Measurements from ENCODE around the gene CTDP1. TPM values are rescaled to one million over a fixed set of nuclear protein-coding genes. Genes with fewer than 3 reads are reported as not detected.

CTDP1 gene
- total RNA-seq, 1 experiment from 2014 or later: 33.7 TPM

DNA sequence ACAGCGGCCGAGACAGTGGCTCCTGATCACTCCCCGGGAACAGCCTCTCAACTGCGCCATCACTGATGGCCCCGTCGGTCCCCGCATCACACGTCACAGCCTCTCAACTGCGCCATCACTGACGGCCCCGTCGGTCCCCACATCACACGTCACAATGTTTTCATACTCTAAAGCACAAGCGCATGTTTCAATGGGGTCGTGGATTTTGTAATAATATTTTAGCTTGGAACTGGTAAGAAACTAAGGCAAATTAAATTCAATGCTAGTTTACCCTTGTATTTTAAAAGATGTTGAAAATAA is 44.2 kb upstream of the CTDP1 start:
- Histone ChIP-seq H4K8ac (replicated peaks; ENCODE audit: insufficient read length, low read depth, low read length) (no peak overlapping the region), H3K23ac (ENCODE audit: insufficient read length, low read depth, low read length) (no peak overlapping the region), H3K27me3 (ENCODE audit: insufficient read depth, low read length) (no peaks in the 10 kb centered on the region), H3K4me1 (ENCODE audit: insufficient read depth, low read length) (no peaks in the 10 kb centered on the region), H2BK12ac (ENCODE audit: insufficient read length, low read depth, low read length) (no peak overlapping the region), H4K5ac (ENCODE audit: insufficient read length, low read depth, low read length) (no peak overlapping the region), H2BK20ac (ENCODE audit: low read depth, low read length, poor library complexity, severe bottlenecking) (no peak overlapping the region), H3K79me1 (ENCODE audit: insufficient read depth, low read depth, low read length, poor library complexity, severe bottlenecking) (no peaks in the 10 kb centered on the region), H2AK5ac (ENCODE audit: insufficient read length, low read length) (no peak overlapping the region), H3K27ac (ENCODE audit: insufficient read length, low read depth, low read length) (no peak overlapping the region), H3K18ac (ENCODE audit: insufficient read length, low read depth, low read length) (no peak overlapping the region), H2BK5ac (ENCODE audit: insufficient read length, low read length) (no peak overlapping the region), H3K14ac (ENCODE audit: insufficient read depth, low read length) (no peak overlapping the region), H3K56ac (ENCODE audit: insufficient read length, low read depth, low read length) (no peak overlapping the region), H3K4me2 (ENCODE audit: insufficient read depth, insufficient read length, low read length) (no peak overlapping the region), H3T11ph (ENCODE audit: low read length) (no peak overlapping the region), H3K4ac (ENCODE audit: low read depth, low read length) (no peak overlapping the region), H2AFZ (ENCODE audit: low read length) (no peak overlapping the region), H3K79me2 (ENCODE audit: insufficient read depth, low read length) (no peaks in the 10 kb centered on the region), H3K23me2 (ENCODE audit: insufficient read length, low read depth, low read length, poor library complexity, severe bottlenecking) (no peaks in the 10 kb centered on the region), H3K9me3 (ENCODE audit: control insufficient read depth, low read depth, low read length) (no peaks in the 10 kb centered on the region), H4K20me1 (ENCODE audit: control insufficient read depth, insufficient read depth, insufficient read length) (peaks cover 6% of the 10 kb centered on the region), H3K9ac (ENCODE audit: extremely low read depth, insufficient read length, low read length) (no peak overlapping the region), H2BK15ac (ENCODE audit: low read depth, low read length) (no peak overlapping the region), H4K91ac (ENCODE audit: insufficient read length, low read depth, low read length) (no peak overlapping the region), H2BK120ac (ENCODE audit: low read depth, low read length, poor library complexity, severe bottlenecking) (no peak overlapping the region)
- TF ChIP-seq, protein P1, sequence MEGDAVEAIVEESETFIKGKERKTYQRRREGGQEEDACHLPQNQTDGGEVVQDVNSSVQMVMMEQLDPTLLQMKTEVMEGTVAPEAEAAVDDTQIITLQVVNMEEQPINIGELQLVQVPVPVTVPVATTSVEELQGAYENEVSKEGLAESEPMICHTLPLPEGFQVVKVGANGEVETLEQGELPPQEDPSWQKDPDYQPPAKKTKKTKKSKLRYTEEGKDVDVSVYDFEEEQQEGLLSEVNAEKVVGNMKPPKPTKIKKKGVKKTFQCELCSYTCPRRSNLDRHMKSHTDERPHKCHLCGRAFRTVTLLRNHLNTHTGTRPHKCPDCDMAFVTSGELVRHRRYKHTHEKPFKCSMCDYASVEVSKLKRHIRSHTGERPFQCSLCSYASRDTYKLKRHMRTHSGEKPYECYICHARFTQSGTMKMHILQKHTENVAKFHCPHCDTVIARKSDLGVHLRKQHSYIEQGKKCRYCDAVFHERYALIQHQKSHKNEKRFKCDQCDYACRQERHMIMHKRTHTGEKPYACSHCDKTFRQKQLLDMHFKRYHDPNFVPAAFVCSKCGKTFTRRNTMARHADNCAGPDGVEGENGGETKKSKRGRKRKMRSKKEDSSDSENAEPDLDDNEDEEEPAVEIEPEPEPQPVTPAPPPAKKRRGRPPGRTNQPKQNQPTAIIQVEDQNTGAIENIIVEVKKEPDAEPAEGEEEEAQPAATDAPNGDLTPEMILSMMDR (conservative IDR thresholded peaks at IDR 0.05): no peak
- H3K36me3 Mint-ChIP-seq (ENCODE audit: insufficient read depth in 1 of 3, low read depth in 3 of 3): peaks cover 0 to 9% (median 6%) of the 10 kb centered on the region in 3 experiments; a peak in 4 of 7 replicates
- WGBS (ENCODE audit: extremely low coverage, insufficient read length, low lambda C conversion rate): no CpG with 5 or more reads among the region's 15 CpGs
- peaks cover 5% of the 10 kb centered on the region for H3K27me3 Mint-ChIP-seq (ENCODE audit: low read depth)
- peaks cover 8 to 10% of the 10 kb centered on the region in 2 experiments; a peak in 3 of 4 replicates for H3K4me1 Mint-ChIP-seq
- H3K27ac Mint-ChIP-seq: peak overlapping the region in 1 of 3 experiments; percentile 83; a peak in 1 of 7 replicates
- no peak for DNase-seq
- H3K4me3 Mint-ChIP-seq: no peak overlapping the region
- peaks cover 11 to 17% of the 10 kb centered on the region in 2 experiments for H3K9me3 Mint-ChIP-seq

Data from H9 (cell line).